ENCODE results near the gene SYPL2.
A peak's percentile ranks its signal among the peaks of the same experiment; 100 is the strongest.

Gene SYPL2

GRCh38 chr1:109492779-109493178 is 26.4 kb downstream of the SYPL2 start:
- no peak for DNase-seq (ENCODE audit: low read depth)

DNA sequence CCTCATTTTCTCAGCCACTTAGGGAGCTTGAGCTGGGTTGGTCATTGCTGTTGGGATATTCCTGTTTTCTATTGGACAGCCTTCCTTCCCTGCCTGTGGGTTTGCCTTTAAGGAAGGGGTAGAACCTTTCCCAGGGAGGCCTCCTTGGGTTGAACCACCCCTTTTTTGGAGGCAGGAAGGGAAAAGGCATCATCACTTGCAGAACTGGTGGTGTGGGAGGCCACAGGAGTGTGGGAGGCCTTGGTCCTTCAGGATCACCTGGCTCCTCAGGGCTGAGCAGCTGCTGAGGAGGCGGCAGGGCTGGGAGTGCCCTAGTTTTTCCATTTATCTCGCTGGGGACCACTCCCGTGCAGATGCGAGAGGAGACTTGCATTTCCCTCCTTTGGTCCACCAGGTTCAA is 26.9 kb downstream of the SYPL2 start:
- DNase-seq (ENCODE audit: low read depth): no peak

DNA sequence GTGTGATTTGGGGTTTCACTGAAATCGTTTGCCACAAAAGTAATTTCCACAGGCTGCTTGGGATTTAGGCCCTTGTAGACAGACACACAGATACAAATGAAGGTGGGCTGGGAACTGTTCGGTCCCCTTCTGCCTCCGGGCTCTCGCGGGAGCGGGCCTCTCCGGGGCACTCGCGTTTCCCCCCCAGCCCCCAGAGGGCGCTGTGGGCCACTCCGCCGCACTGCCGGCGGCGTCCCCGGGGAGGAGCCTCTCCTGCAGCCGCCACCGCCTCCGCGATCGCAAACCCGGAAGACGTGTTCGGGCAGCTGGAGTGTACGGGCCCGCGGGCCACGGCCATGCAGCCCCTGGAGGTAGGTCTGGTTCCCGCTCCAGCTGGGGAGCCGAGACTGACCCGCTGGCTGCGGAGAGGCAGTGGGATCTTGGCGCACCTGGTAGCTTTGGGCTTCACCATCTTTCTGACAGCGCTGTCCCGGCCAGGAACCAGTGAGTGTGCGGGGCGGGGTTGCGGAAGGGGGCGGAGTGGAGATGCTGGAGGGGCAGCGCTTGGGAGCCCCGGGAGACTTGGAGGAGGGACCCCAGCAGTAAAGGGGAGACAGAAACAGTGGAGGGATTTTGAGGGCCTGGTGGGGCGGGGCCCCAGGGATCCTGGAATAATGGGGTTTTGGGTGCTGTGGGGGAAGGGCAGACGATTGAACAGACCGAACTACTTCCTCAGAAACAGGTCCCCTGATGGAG is 27.6 kb downstream of the SYPL2 start, which contains the start of gene CYB561D1:
CYB561D1 (plus strand) TSS at position 290 of the 735 bp plus-strand sequence; CDS start at position 336, 46 bp downstream.
- peak; percentile 55 for DNase-seq (ENCODE audit: low read depth)

- no peak for DNase-seq (ENCODE audit: low read depth)
Measured at GRCh38 chr1:109495738-109496137, 29.4 kb downstream of the SYPL2 start.

DNA sequence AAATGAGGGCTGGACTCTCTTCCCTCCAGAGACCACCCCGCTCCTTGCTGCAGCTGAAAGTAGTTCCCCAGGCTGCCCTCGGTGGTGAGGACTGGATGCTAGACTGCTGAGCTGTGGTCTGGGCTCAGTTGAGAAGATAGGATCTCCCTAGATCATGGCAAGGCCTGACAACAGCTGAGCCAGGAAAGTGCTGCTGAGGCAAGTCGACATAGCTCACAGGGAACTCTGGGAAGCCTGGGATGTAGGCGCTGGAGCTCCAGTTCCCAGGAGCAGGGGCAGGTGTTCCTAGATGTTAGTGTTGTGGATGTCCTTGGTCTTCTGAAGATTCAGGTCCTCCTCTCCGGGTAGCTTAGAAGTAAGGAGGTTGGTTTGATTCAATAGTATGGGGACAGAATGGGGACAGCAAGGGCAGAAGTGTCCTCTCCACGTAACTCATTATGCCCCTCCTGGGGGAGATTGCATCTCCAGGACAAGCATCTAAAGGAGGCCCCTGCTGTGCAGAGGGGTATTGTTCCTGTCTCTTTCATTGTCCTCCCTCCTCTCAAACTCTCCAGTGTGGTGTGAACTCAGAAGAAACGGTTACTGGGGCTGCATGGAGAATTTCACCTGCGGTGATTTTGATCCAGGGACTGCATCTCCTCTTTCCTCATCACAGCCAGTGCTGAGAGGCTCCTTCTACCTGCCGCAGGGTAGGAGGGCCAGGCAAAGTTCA is 31.3 kb downstream of the SYPL2 start:
- no peak for DNase-seq (ENCODE audit: low read depth)

DNA sequence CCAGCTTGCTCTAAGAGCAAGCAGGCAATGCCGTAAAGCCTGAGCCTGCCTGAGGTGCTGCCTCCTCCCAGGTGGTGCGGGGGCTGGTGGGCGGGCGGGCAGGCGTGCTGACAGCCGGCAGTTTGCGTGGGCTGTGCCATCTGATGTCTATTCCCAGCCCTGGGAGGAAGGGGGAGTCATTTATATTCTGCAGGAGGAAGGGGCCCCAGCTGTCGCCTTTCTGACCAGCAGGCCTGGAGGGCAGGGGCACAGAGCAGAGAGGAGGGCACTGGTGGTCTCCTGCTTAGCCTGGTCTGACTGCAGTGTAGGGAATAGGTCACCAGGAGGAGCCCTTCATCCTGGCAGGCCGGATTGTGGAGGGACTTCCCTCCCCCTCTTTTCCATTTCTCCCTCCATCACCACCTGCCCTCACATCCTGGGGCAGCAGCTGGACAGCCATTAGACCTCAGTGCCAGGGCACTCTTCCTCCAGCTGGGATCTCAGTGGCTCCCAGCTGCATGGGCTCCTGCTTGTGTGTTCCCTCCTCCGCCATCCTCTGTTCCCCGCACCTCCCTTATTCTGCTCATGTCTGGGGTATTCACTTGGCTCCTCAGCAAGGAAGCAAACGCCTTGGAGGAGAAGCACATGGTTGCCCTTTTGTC is 31.9 kb downstream of the SYPL2 start:
- DNase-seq (ENCODE audit: low read depth): no peak

- no peak for DNase-seq (ENCODE audit: low read depth)
Measured at GRCh38 chr1:109499081-109499480, 32.7 kb downstream of the SYPL2 start.

- DNase-seq (ENCODE audit: low read depth): no peak
Measured at GRCh38 chr1:109499661-109500536, 33.6 kb downstream of the SYPL2 start.

DNA sequence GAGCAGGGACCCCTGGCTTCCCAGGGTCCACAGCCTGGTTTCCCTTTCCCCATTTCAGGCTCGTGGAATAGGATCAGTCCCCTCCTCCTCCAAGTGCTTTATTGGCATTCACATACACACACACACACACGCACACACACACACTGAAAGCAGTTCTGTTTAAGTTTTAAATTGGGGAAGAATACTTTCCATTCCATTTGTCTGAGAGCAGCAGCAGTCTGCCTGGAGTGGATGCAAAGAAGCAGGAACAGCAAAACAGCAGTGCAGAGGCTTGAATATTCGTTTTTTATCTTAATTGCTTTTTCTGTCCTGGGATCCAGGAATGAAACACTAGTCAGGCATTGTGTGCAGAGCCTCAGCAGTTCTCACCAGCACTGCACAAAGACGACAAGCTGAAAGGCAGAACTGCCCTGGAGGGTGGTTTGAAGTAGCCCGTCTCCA is 34.6 kb downstream of the SYPL2 start:
- no peak for DNase-seq (ENCODE audit: low read depth)

- no peak for DNase-seq (ENCODE audit: low read depth)
Measured at GRCh38 chr1:109501644-109502363, 35.5 kb downstream of the SYPL2 start.

GRCh38 chr1:109502364-109502851 is 36.1 kb downstream of the SYPL2 start:
- DNase-seq (ENCODE audit: low read depth): no peak

- DNase-seq (ENCODE audit: low read depth): no peak
Measured at GRCh38 chr1:109503935-109504334, 37.6 kb downstream of the SYPL2 start.

- no peak for DNase-seq (ENCODE audit: low read depth)
Measured at GRCh38 chr1:109504974-109505373, 38.6 kb downstream of the SYPL2 start.

- no peak for DNase-seq (ENCODE audit: low read depth)
Measured at GRCh38 chr1:109508001-109508872, 41.9 kb downstream of the SYPL2 start.

DNA sequence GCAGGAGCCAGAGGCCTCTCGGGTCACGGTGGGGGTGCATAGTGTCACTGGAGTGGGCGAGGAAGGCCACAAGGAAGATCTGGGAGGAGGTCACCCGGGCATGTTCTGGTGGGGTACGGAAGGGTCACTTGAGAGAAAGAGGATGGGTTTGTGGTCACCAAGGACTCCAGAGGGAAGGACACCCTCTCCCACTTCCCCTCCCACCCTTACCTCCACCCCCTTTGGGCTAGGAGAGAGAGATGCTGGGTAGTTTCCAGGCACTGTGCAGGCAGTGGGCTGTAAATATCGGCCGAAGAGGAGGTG is 42.5 kb downstream of the SYPL2 start:
- no peak for DNase-seq (ENCODE audit: low read depth)

DNA sequence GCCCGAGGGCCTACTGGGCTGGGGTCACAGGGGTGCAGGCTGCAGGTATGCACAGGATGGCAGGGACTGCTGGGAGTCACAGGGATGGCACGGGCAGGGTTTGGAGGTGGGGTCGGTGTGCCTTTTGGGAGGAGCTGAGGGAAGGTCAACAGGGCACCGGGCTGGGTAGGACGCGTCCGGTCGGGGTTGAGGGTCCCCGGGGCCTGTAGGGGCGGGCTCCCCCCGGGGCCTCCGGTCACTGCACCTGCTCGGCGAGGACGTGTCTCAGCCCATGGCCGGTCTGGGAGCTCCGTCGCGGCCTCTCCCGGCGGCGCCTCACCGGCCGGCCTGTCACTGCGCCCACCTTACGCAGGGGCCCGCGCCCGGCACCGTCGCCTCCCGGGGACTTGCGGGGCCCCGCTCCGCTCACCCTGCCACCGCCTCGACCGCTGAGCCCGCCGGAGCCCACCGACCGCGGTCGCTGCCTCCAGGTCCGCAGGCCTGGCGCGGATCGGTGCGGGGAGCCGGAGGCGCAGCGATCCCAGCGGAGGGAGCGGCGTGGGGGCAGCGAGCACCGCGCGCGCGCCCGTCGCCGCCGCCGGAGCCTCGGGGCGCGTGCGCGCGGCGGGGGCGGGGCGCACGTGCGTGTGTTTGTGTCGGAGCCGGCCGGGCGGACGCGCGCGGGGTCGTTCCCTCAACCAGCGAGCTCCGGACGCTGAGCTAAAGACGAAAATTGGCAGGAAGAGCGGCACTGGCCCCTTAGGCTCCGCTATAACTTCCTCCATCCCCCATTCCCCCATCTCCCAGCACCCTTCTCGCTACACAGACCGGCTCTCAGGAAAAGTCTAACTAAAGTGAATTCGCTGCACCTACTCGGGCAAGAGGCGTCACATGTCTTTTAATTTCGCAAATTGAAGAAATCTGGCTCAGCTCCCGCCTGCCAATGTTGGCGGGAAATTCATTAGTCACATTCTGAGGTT is 43.1 kb downstream of the SYPL2 start, which contains the start of gene AMIGO1:
AMIGO1 (minus strand) TSS at position 552 of the 959 bp plus-strand sequence. CDS start 815 bp downstream, outside the sequence.
- DNase-seq (ENCODE audit: low read depth): no peak

GRCh38 chr1:109513110-109513710 is 46.9 kb downstream of the SYPL2 start:
- DNase-seq (ENCODE audit: low read depth): no peak

DNA sequence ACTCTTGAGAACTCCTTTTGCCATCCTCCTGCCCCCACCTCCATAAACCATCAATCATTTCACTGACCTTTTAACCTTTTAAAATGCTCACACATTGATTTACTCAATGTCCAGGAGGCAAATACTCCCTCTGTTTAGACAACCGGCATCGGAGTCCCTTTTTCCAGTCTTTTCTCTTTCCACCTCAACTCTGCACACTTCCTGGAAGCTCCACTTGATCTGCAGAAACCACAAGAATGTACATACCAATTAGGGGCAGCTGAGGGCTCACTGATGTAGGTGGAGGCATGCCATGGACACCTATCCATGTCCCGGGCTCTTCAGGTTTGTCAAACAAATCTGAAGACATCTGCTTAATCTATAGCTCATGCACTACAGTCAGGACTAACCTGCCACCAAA is 48.5 kb downstream of the SYPL2 start:
- DNase-seq (ENCODE audit: low read depth): no peak

GRCh38 chr1:109516872-109517271 is 50.5 kb downstream of the SYPL2 start:
- no peak for DNase-seq (ENCODE audit: low read depth)

All from HS-5 (cell line).